ENCODE data around the gene ZNF609.

- TF ChIP-seq CTCF (IDR thresholded peaks at IDR 0.05) = no peak
- TF ChIP-seq POLR2A (IDR thresholded peaks at IDR 0.05) = no peak
These were observed 225.0 kb downstream of the ZNF609 start for GRCh38 chr15:64685230-64685888.

Measured in lower leg skin (tissue), 3 donors.